Brain microvascular endothelial cell (primary cell): ENCODE results near the gene FOXS1.

Source experiments
- DNase-seq: peaks from one replicate; pipeline ENCODE4 v3.0.0-alpha.2; 2020
- H3K27ac ChIP-seq: fragments of 250-450 bp; sonication (Bioruptor Pico); 2 replicates; pipeline ENCODE4 v1.5.1; 2020; ENCODE audit warnings: mild to moderate bottlenecking, moderate library complexity
- H3K27me3 ChIP-seq: fragments of 250-450 bp; sonication (Bioruptor Pico); replicated peaks from 2 replicates; pipeline ENCODE4 v1.5.1; 2020; ENCODE audit warnings: mild to moderate bottlenecking
- H3K36me3 ChIP-seq: fragments of 250-450 bp; sonication (Bioruptor Pico); replicated peaks from 2 replicates; pipeline ENCODE4 v1.5.1; 2020; ENCODE audit warnings: mild to moderate bottlenecking
- H3K4me3 ChIP-seq: 2 replicates; pipeline ENCODE4 v1.5.1; 2011; ENCODE audit warnings: low read depth, mild to moderate bottlenecking, control low read depth, low read length, moderate library complexity
- in situ Hi-C: cut with HindIII; loops from 2 replicates; pipeline ENCODE4 v1.10.0; 2017; ENCODE audit warnings: low sequenced_read_pairs, low pct_ligation_motif_present
- TF ChIP-seq, protein P1 (sequence below): IDR thresholded peaks from 2 replicates; pipeline ENCODE4 v1.5.1; 2011; ENCODE audit warnings: low read depth, mild to moderate bottlenecking, moderate library complexity, low read length, control low read depth, inconsistent platforms; ENCODE audit errors: missing control alignments

The FOXS1 gene

DNA sequence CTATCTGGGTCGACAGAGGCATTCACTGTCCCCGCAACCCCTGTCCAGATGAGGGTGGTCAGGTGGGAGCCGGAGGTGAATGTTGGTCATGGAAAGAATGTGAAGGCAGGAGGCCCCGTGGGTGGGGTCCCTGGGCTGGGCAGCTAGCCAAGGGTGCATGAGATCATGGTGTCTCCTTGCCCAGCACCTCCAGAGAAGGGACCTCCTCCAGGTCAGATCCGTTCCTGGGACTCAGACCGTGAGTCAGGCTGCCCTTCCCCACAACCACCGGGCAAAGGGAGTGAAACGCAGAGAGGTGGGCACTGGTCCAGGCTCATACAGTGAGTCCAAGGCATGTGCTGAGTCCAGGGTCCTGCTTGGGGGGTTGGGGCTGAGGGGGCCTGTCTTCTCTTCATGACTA is 3.5 kb downstream of the FOXS1 start:
- DNase-seq = peak; percentile 78
- in situ Hi-C loops = no loop called here

GRCh38 chr20:31840906-31841816 is 4.2 kb downstream of the FOXS1 start:
- Histone ChIP-seq H3K27ac (peak overlapping the region; percentile 99), H3K4me3 (no peak overlapping the region), H3K27me3 (no peaks in the 10 kb centered on the region), H3K36me3 (no peaks in the 10 kb centered on the region)
- TF ChIP-seq, protein P1, sequence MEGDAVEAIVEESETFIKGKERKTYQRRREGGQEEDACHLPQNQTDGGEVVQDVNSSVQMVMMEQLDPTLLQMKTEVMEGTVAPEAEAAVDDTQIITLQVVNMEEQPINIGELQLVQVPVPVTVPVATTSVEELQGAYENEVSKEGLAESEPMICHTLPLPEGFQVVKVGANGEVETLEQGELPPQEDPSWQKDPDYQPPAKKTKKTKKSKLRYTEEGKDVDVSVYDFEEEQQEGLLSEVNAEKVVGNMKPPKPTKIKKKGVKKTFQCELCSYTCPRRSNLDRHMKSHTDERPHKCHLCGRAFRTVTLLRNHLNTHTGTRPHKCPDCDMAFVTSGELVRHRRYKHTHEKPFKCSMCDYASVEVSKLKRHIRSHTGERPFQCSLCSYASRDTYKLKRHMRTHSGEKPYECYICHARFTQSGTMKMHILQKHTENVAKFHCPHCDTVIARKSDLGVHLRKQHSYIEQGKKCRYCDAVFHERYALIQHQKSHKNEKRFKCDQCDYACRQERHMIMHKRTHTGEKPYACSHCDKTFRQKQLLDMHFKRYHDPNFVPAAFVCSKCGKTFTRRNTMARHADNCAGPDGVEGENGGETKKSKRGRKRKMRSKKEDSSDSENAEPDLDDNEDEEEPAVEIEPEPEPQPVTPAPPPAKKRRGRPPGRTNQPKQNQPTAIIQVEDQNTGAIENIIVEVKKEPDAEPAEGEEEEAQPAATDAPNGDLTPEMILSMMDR = no peak
- DNase-seq = no peak
- in situ Hi-C loops = no loop called here

More for the DNA sequence above, 3.5 kb downstream of the FOXS1 start:
- TF ChIP-seq, protein P1 = no peak
- H3K4me3 ChIP-seq = no peak overlapping the region
- peak overlapping the region; percentile 99 for H3K27ac ChIP-seq
- H3K27me3 ChIP-seq = no peaks in the 10 kb centered on the region
- no peaks in the 10 kb centered on the region for H3K36me3 ChIP-seq

GRCh38 chr20:31839782-31840487 is 5.5 kb downstream of the FOXS1 start:
- Histone ChIP-seq H3K36me3 (no peaks in the 10 kb centered on the region), H3K27me3 (no peaks in the 10 kb centered on the region), H3K4me3 (no peak overlapping the region), H3K27ac (peak overlapping the region; percentile 5)
- in situ Hi-C loops = no loop called here
- TF ChIP-seq, protein P1 = no peak
- no peak for DNase-seq

- DNase-seq = peak; percentile 43
- TF ChIP-seq, protein P1 = no peak
- Histone ChIP-seq H3K27ac (peak overlapping the region; percentile 35), H3K4me3 (no peak overlapping the region), H3K36me3 (no peaks in the 10 kb centered on the region), H3K27me3 (no peaks in the 10 kb centered on the region)
- in situ Hi-C loops = no loop called here
These were observed 6.6 kb downstream of the FOXS1 start for GRCh38 chr20:31838646-31839292.

DNA sequence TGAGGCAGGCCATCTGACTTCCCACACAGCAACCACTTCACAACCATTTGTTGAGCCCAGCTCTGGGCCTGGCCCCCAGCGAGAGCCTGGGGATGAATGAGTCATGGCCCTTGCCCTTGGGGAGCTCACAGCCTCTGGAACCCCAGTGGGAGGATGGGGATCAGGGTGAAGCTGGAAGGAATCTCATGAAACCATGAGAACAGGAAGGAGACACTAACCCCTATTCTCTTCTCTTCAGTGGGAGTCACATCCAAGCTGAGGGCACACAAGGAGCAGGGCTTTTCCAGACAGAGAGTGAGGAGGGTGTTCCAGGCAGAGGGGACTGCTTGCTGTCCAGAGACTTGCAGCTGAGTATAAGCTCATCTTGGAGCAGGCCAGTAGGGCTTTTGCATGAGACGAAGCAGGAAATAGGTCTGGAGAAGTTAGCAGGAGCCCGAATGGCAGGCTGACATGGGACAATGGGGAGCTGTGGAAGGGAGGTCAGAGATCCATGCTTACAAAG is 7.5 kb downstream of the FOXS1 start:
- Histone ChIP-seq H3K27ac (peak overlapping the region; percentile 35), H3K36me3 (no peaks in the 10 kb centered on the region), H3K27me3 (no peaks in the 10 kb centered on the region), H3K4me3 (no peak overlapping the region)
- in situ Hi-C loops = no loop called here
- DNase-seq = peak; percentile 43
- TF ChIP-seq, protein P1 = no peak
